Measurements from ENCODE around the gene HSPA1A. TPM values are rescaled to one million over a fixed set of nuclear protein-coding genes. Genes with fewer than 3 reads are reported as not detected.
A peak's percentile ranks its signal among the peaks of the same experiment; 100 is the strongest.
"Not testable (repeated sequence)": the region's sequence is repeated elsewhere in the genome, so short reads cannot be mapped to it uniquely, and the experiment has no call there.

The HSPA1A gene
- polyA plus RNA-seq, 12 donors = 47.4 to 110 (median 62.3) TPM; not detected in 1

GRCh38 chr6:31778999-31779885, 36.1 kb upstream of the HSPA1A start:
- DNase-seq = no peak

- no peak for DNase-seq
Observed at GRCh38 chr6:31779908-31780307, 35.4 kb upstream of the HSPA1A start.

GRCh38 chr6:31780507-31781243, 34.7 kb upstream of the HSPA1A start:
- DNase-seq = no peak

GRCh38 chr6:31781244-31782125, 33.9 kb upstream of the HSPA1A start:
- no peak for DNase-seq

GRCh38 chr6:31782126-31782855, 33.1 kb upstream of the HSPA1A start:
- DNase-seq = no peak

- DNase-seq = no peak
Observed at GRCh38 chr6:31784098-31784925, 31.0 kb upstream of the HSPA1A start.

GRCh38 chr6:31785475-31785874, 29.9 kb upstream of the HSPA1A start:
- DNase-seq = no peak

GRCh38 chr6:31791324-31792089, 23.8 kb upstream of the HSPA1A start:
- DNase-seq = peak; percentile 46

- DNase-seq = no peak
Observed at GRCh38 chr6:31792090-31792374, 23.3 kb upstream of the HSPA1A start.

- DNase-seq = no peak
Observed at GRCh38 chr6:31792761-31793171, 22.6 kb upstream of the HSPA1A start.

- DNase-seq = not testable (repeated sequence)
Observed at GRCh38 chr6:31793927-31794245, 21.5 kb upstream of the HSPA1A start.

- DNase-seq = peak; percentile 17
Observed at GRCh38 chr6:31794294-31794865, 21.0 kb upstream of the HSPA1A start.

GRCh38 chr6:31794866-31795615, 20.3 kb upstream of the HSPA1A start:
- peak; percentile 19 for DNase-seq

GRCh38 chr6:31795616-31796298, 19.6 kb upstream of the HSPA1A start, which contains the start of gene VARS1:
Gene VARS1, minus strand, starts transcription at chr6:31795752. Its CDS starts 535 bp downstream, at chr6:31795217.
- DNase-seq = peak; percentile 82

GRCh38 chr6:31796993-31797385, 18.4 kb upstream of the HSPA1A start:
- no peak for DNase-seq

- DNase-seq = no peak
Observed at GRCh38 chr6:31797588-31797987, 17.8 kb upstream of the HSPA1A start.

GRCh38 chr6:31799781-31800180, 15.6 kb upstream of the HSPA1A start:
- peak; percentile 38 for DNase-seq
